ENCODE measurements around the gene CEBPZ.

DNA sequence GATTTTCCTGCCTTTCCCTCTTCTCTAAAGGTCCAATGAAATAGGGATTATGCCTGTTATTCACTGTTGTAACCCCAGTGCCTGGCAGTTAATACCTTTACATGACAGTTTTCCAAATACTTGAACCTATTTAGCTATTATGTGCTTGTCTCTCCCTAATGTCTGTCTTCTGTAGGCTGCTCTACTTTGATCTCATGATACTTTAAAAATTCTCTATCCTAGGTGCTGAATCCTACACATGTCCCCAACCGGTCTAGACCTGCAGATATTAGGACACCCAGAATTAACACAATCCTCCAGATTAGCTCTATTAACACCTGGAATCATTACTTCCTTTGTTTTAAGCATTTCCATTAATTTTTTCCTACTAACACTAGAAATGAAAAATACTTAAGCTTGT is 7.3 kb downstream of the CEBPZ start:
- TF ChIP-seq, protein P1, sequence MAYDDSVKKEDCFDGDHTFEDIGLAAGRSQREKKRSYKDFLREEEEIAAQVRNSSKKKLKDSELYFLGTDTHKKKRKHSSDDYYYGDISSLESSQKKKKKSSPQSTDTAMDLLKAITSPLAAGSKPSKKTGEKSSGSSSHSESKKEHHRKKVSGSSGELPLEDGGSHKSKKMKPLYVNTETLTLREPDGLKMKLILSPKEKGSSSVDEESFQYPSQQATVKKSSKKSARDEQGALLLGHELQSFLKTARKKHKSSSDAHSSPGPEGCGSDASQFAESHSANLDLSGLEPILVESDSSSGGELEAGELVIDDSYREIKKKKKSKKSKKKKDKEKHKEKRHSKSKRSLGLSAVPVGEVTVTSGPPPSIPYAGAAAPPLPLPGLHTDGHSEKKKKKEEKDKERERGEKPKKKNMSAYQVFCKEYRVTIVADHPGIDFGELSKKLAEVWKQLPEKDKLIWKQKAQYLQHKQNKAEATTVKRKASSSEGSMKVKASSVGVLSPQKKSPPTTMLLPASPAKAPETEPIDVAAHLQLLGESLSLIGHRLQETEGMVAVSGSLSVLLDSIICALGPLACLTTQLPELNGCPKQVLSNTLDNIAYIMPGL (CRISPR knock-in tag; IDR thresholded peaks at IDR 0.05): no peak
- TF ChIP-seq, protein P2, sequence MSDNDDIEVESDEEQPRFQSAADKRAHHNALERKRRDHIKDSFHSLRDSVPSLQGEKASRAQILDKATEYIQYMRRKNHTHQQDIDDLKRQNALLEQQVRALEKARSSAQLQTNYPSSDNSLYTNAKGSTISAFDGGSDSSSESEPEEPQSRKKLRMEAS (CRISPR knock-in tag; IDR thresholded peaks at IDR 0.05): no peak
- TF ChIP-seq FOXP1 (CRISPR knock-in tag; IDR thresholded peaks at IDR 0.05; ENCODE audit: borderline replicate concordance) (no peak), CREB1 (CRISPR knock-in tag; IDR thresholded peaks at IDR 0.05) (no peak), GABPB1 (CRISPR knock-in tag; IDR thresholded peaks at IDR 0.05) (no peak), NFYB (CRISPR knock-in tag; conservative IDR thresholded peaks at IDR 0.05; ENCODE audit: low read depth) (no peak)
- TF ChIP-seq, protein P3, sequence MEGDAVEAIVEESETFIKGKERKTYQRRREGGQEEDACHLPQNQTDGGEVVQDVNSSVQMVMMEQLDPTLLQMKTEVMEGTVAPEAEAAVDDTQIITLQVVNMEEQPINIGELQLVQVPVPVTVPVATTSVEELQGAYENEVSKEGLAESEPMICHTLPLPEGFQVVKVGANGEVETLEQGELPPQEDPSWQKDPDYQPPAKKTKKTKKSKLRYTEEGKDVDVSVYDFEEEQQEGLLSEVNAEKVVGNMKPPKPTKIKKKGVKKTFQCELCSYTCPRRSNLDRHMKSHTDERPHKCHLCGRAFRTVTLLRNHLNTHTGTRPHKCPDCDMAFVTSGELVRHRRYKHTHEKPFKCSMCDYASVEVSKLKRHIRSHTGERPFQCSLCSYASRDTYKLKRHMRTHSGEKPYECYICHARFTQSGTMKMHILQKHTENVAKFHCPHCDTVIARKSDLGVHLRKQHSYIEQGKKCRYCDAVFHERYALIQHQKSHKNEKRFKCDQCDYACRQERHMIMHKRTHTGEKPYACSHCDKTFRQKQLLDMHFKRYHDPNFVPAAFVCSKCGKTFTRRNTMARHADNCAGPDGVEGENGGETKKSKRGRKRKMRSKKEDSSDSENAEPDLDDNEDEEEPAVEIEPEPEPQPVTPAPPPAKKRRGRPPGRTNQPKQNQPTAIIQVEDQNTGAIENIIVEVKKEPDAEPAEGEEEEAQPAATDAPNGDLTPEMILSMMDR (IDR thresholded peaks at IDR 0.05): no peak
